ENCODE data around the gene RILP.
A peak's percentile ranks its signal among the peaks of the same experiment; 100 is the strongest.

DNA sequence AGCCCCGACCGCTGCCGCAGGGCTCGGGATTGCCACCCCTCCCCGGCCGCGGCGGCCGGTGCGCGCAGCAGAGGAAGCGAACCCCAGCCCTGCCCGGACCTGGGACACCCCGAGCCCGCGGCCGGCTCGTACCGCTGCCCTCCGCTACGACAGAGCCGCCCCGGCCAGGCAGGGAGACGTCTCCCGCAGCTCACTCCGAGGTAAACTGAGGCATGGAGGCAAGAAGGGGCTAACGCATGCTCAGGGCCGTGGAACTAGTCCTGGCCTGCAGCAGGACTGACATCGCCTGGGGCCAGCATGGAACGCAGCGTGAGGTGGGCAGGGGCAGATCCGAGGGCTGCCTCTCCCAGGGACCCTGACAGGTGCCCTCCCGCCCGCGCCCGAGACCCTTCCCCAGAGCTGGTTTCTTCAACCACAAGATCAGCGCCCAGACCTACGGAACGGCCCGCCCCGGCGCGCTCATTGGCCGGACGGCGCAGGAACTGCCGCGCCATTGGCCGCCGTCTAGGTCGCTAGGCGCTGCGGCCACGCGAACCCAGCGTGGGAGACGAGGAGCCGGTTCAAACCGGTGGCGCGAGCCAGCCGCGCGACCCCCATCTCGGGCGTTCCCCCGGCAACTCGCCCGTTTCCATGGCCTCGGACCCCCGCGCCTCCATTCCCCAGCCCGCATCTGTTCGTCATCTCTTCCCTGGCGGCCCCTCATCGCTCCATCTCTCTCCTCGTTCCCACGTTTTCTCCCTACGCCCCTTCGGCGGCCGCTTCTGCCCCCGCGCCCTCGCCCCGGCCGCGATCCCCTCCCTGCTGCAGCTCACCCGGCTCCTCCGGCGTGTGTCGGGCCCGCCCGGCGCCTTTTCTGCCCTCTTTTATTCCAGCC lies 21.4 kb downstream of the RILP start, which contains the start of gene SLC43A2:
- TF ChIP-seq POLR2A (IDR thresholded peaks at IDR 0.05; ENCODE audit: low read depth, low read length): peak; percentile 14; the same call in 1 of the 2 replicates
- TF ChIP-seq, protein P1, sequence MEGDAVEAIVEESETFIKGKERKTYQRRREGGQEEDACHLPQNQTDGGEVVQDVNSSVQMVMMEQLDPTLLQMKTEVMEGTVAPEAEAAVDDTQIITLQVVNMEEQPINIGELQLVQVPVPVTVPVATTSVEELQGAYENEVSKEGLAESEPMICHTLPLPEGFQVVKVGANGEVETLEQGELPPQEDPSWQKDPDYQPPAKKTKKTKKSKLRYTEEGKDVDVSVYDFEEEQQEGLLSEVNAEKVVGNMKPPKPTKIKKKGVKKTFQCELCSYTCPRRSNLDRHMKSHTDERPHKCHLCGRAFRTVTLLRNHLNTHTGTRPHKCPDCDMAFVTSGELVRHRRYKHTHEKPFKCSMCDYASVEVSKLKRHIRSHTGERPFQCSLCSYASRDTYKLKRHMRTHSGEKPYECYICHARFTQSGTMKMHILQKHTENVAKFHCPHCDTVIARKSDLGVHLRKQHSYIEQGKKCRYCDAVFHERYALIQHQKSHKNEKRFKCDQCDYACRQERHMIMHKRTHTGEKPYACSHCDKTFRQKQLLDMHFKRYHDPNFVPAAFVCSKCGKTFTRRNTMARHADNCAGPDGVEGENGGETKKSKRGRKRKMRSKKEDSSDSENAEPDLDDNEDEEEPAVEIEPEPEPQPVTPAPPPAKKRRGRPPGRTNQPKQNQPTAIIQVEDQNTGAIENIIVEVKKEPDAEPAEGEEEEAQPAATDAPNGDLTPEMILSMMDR (conservative IDR thresholded peaks at IDR 0.05; ENCODE audit: low read depth, low read length): no peak
- TF ChIP-seq, protein P2, sequence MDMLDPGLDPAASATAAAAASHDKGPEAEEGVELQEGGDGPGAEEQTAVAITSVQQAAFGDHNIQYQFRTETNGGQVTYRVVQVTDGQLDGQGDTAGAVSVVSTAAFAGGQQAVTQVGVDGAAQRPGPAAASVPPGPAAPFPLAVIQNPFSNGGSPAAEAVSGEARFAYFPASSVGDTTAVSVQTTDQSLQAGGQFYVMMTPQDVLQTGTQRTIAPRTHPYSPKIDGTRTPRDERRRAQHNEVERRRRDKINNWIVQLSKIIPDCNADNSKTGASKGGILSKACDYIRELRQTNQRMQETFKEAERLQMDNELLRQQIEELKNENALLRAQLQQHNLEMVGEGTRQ (IDR thresholded peaks at IDR 0.05; ENCODE audit: low read depth, low read length): no peak

All from IMR-90 (cell line).